ENCODE results near the gene KCND2.

GRCh38 chr7:120658516-120658915 is 385.5 kb downstream of the KCND2 start:
- TF ChIP-seq CTCF (IDR thresholded peaks at IDR 0.05) = no peak
- TF ChIP-seq EZH2 (IDR thresholded peaks at IDR 0.05) = no peak
- TF ChIP-seq EZH2phosphoT487 (IDR thresholded peaks at IDR 0.05) = no peak
